GM11168 (cell line): ENCODE data around the gene TSKU.
"Not testable (repeated sequence)": the region's sequence is repeated elsewhere in the genome, so short reads cannot be mapped to it uniquely, and the experiment has no call there.

ENCODE experiments used
- in situ Hi-C: fragments of 300-500 bp; cut with MboI; formaldehyde crosslinking; loops from one replicate; pipeline ENCODE4 v1.12.0; 2022; ENCODE audit warnings: low sequenced_read_pairs; ENCODE audit not compliant: unreplicated experiment

Gene TSKU, protein sequence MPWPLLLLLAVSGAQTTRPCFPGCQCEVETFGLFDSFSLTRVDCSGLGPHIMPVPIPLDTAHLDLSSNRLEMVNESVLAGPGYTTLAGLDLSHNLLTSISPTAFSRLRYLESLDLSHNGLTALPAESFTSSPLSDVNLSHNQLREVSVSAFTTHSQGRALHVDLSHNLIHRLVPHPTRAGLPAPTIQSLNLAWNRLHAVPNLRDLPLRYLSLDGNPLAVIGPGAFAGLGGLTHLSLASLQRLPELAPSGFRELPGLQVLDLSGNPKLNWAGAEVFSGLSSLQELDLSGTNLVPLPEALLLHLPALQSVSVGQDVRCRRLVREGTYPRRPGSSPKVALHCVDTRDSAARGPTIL

DNA sequence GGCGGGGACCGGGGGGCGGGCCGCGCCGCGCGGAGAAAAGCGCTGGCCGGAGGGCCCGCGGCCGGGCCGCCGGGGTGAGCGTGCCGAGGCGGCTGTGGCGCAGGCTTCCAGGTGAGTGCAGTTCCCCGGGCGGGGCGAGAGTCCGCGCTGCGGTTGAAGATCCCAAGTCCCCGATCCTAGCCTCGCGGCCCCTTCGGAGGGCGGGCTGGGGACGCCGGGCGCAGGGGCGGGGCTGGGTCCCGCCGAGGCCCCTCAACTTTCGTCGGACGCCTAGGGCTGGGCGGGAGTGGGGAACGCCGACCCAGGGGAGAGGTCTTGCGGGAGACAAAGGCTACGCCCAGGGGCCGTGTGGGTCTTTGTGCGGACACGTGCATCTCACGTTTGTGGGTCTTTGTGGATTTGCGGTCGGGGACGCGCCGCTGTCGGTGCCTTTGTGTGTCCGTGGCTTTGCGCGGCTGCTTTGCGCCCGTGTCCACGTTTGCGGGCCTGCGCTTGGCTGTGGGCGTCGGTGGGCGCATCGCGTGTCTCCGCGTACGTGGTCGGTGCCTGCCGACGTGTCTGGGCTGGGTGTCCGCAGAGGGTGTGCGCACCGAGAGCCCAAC, at the start of gene TSKU:
TSS of gene TSKU (plus strand) at position 63 of the 602 bp plus-strand sequence. CDS start 12,261 bp downstream, outside the sequence.
- in situ Hi-C loops = no loop called here

DNA sequence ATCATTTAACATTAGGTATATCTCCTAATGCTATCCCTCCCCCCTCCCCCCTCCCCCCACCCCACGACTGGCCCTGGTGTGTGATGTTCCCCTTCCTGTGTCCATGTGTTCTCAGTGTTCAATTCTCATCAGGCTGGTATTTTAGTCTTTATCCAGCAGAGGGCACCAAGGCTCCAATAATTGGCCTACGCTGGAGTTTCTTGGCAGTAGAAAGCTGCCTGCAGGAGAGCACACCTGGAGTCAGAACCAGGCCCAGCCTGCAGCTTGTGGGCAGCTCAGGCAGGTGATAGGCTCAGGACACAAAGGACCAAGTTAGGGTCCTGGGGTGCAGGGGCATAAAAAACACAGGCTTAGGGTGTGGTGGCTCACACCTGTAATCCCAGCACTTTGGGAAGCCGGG, 49.2 kb upstream of the TSKU start:
- in situ Hi-C loops = not testable (repeated sequence)

DNA sequence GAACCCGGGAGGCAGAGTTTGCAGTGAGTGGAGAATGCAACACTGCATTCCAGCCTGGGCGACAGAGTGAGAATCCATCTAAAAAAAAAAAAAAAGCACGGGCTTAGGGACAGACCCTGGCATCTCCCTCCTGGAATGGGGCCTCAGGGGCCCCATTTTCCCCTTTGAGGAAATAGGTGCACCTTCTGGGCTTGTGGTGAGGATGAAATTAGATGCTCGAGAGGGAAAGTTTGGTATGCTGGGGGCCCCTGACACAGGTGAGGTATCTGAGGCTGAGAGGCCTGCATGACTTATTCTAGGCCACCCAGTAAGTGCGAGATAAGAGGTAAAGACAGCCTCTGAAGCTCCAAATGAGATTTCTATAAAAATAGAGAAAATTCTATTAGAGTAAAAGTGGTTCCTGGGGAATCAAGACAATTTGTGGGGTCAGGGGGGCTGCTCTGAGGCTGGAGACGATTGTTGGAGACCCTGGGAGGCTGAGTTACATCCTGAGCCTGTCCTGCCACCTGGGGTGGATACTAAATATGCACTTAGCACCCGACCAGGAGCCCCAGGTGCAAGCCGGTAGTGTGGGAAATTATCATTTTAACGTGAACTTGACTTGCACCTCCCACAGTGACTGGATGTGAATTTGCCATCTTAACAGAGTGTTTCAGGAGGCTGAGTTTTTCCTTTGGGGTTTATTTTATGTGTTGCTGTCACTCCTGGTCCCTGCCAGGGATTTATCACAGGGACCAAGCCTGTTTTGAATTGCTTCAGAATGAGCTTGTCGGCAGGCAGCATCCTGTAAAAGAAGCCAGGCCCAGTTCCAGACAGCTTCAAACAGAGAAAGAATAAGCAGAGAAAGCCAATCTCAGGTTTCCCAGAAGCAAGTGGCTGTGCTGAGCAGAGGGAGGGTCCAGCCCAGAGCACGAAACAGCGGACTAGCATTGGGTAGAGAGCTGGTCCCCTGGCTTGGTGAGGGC, 48.4 kb upstream of the TSKU start:
- in situ Hi-C loops = no loop called here

DNA sequence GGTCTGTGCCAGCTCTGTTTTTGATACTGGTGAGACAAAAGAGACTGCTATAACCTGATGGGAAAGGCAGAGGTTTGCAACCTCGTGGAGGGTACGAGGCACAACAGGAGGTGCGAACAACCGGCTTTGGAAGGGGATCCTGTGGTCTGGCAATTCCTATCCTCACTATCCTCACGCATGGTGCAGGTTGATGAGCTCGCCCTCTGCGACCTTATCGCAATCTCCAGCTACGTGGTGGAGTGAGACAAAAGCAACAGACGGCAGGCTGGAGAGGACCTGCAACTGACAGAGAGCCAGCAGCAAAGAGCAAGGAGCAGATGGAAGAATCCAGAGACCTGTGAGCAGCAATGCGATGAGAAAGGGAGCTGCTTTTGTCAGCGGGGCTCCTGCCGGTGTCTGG, 47.3 kb upstream of the TSKU start:
- in situ Hi-C loops = no loop called here

DNA sequence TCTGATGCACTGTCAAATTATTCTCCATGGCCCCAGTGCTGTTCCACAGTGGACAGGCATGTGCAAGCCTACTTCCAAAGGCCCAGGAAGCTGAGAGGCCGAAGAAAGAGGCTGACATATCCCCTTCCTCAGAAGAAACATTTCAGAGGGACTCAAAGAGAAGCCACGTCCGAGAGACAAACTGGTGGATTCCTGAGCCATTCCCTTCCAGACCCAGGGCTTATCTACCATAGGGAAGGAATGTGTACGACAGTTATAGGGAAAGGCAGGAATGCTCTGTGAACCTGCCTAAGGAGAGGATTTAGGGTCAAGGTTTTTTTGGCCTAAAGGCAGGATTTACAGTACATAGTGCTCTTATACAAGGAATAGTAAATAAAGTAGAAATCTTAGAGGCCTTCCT, 46.9 kb upstream of the TSKU start:
- in situ Hi-C loops = no loop called here

DNA sequence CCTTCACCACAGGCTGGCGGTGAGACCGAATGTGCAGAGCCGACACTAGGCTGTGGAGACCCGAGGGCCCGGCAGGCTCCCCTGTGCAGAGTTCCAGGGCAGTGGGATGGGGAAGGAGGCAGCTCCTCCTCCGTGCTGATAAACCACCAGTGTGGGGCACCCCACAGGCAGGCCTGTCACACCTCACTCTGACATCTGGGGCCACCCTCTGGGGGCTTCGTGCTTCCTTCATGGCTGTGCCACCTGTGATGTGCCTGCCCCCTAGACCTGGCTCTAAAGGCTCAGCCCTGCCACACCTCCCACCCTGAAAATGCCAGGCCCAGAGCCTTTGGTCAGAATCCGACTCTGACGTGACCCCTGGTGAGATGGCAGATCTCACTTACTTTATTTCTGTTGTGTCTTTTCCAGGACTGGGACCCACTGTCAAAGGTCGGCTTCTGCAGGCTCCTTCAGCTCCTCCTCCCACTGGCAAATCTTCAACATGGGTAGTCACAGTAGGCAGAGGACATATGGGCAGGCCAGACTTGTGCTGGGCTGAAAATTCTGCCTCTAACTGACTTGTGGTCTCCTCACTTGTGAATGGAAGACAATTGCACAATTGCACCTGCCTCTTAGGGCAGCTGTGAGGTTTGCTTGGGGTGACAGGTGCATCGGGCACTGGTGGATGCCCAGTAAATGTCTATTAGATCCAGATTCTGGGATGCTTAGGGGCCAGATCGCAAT, 46.2 kb upstream of the TSKU start:
- in situ Hi-C loops = no loop called here

DNA sequence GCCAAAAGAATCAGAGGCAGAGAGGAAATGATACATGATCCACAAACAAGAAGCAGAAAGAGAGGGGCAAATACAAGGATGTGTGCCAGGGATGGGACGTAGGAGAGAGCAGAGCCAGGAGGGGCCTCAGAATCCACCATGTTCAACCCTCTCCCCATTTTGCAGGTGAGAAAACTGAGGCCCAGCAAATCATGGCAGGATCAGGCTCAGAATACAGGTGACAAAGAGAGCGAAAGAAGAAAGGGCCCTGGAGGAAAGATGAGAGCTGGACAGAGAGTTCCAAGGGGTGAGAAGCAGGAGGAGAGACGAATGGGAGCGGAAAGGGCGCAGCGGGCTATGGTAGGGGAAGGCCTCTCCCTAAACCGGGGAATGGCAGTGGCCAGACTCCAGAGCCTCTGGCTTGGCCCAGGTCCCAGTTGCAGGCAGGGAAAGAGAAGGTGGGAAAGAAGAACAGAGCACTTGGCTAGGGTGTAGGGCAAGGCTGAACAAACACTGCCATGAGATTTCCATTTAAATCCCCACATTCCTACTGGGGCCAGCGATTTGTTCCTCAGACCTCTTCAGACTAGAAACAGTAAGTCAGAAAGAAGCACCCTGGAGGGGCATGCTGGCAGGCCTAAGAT, 44.4 kb upstream of the TSKU start:
- in situ Hi-C loops = no loop called here

DNA sequence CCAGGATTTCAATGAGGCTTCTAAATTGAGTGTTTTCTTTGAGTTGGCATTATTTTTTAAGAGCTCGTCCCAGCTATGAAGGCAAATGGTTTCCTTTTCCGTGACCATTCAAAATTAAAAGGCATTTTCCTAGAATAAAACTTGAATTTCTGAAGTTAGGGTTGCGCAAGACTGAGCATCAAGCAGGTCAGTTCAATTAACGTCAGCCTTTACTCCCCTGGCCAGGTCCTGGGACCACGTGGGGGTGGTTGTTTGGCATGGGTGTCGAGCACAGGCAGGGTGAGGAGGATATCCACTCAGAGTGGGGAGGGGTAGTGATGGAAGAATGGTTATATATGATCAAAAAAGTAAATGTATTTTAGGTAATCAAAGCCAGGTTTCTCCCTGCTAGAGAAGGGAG, 43.4 kb upstream of the TSKU start:
- in situ Hi-C loops = loop anchor here (10.0 kb wide), 1 partner anchor 55 kb away; no protein-coding TSS in a partner anchor

DNA sequence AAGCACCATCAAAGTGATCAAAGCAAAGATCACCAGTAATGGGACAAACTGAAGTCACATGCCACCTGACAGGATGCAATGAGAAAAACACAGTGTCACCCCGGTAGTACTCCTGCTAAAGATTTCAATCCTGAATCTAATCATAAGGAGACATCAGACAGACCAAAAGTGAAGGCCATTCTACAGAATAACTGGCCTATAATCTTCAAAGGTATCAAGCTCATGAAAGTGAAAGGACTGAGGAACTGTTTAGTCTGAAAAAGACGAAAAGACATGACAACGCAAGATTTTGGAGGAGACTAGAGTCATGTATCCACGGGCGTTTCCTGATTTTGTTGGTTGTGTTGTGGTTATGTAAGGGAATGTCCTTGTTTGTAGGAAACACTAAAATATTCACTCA, 42.4 kb upstream of the TSKU start:
- in situ Hi-C loops = loop anchor here (10.0 kb wide), 1 partner anchor 54 kb away; no protein-coding TSS in a partner anchor

DNA sequence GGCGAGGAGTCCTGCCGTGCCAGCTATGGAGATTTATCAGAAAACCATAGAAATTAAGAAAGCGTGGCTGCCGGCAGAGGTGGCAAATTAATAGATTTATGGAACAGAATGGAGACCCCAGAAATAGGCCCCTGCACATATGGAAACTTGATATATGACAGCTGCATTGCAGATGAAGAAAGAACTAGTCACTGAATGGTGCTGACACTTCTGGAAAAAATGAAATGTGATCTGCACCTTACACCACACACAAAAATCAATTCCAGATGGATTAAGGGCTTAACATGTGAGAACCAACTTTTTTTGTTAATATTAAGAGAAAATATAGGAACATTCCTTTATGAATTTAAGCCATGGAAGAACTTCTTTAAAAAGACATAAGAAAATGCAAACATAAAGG, 40.3 kb upstream of the TSKU start:
- in situ Hi-C loops = loop anchor here (10.0 kb wide), 1 partner anchor 52 kb away; no protein-coding TSS in a partner anchor

DNA sequence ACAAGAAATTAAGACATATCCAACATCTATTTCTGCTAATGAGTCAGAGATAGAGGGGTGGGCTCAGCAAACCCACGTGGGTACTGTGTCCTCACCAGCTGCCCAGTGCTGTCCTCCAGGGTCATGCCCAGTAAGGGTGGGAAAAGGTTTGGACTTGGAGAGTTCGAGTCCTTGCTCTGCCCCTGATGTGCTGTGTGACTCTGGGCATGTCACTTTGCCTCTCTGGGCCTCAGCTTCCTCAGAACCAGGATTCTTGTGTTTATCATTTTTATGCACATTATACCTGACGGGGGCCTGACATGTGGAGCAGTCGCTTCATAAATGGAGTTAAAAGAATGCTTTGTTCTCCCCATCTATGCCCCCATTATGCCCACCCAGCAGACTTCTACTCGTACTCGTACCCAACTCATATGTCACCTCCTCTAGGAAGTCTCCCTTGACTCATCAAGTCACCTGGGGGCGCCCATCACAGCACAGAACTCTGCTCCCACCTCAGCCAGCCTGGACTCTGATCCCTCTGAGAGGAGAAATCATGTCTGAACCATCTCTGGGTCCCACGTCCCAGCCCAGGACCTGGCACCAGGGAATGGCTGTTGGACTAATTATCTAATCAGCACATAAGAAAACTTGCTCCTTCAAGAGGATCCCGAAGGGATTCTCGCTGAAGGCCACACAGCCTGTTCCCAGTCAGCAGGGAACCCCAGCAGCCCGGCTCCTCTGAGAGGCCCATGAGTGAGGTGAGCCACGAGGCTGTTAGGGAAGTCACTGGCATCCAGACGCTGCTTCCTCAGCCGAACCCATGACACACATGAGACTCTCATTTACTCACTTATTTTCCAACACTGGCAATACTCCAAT, 38.7 kb upstream of the TSKU start:
- in situ Hi-C loops = loop anchor here (10.0 kb wide), 1 partner anchor 50 kb away; no protein-coding TSS in a partner anchor

DNA sequence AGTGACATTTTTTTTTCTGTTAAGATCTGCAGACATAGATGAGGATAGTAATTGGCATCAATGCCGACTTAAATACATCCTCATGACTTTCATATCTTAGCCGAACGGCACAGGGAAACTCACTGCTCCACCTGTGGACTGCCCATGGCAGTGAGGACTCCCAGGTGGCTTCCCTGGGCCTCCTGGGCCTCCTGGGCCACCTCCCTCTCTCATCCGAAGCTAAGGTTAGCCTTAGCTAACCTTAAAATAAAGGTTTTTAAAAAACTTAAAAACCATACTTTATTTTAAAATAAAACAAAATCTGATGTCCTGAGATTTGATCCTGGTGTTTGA, 38.1 kb upstream of the TSKU start:
- in situ Hi-C loops = loop anchor here (10.0 kb wide), 1 partner anchor 50 kb away; no protein-coding TSS in a partner anchor

DNA sequence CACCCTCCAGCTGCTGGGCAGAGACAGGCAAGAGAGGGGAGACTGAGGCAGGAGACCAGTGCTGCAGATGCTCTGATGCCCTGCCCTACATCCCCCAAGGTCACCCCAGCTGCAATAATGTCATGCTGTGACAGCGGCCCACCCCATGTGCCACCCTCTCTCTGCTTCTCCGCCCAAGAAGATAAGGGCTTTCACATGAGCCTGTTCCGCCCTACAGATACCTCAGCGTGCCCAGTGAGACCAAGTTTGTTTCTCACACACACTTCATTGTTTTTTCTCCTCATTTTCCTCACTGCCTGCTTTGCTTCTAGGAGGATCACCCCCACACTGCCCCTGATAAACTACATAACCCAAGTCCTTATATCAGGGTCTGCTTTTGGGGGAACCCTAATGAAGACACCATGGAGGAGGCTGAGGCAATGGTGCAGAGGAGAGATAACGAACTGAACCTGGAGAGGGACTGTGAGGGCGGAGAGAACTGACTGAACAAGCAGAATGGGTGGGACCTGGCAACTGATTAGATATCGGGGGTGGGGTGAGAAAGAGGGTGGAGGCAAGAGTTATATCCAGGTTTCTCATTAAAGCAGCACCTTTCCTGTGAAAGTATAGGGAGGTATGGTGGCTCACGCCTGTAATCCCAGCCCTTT, 37.5 kb upstream of the TSKU start:
- in situ Hi-C loops = loop anchor here (10.0 kb wide), 1 partner anchor 49 kb away; no protein-coding TSS in a partner anchor

DNA sequence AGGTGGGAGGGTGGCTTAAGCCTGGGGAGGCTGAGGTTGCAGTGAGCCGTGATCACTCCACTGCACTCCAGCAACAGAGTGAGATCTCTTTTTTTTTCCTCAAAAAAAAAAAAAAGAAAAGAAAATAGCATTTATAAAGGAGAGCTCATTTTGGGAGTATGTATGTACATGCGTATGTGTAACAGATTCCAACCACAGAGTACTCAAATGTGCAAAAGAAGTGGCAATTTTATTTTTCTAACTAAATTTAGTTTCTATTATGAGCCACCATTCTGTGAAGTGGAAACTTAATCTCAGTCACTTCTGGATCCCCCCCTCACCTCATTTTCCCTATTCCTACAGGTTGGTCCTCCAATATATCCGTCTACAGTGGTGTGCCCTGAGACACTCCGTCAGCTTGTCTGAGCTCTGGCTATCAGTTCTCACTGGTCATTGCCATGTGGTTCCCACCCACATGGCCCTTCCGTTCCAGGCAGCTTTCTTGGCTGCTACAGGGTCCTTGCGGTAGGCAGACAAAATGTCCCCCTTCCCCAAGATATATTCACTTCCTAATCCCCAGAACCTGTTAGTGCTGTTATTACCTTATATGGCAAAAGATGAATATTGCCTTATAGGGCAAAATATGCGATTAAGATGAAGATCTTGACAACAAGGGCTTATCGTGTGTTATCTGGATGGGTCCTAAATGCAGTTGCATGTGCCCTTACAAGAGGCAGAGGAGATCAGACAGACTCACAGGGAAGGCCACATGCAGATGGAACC, 35.8 kb upstream of the TSKU start:
- in situ Hi-C loops = loop anchor here (10.0 kb wide), 1 partner anchor 47 kb away; no protein-coding TSS in a partner anchor

DNA sequence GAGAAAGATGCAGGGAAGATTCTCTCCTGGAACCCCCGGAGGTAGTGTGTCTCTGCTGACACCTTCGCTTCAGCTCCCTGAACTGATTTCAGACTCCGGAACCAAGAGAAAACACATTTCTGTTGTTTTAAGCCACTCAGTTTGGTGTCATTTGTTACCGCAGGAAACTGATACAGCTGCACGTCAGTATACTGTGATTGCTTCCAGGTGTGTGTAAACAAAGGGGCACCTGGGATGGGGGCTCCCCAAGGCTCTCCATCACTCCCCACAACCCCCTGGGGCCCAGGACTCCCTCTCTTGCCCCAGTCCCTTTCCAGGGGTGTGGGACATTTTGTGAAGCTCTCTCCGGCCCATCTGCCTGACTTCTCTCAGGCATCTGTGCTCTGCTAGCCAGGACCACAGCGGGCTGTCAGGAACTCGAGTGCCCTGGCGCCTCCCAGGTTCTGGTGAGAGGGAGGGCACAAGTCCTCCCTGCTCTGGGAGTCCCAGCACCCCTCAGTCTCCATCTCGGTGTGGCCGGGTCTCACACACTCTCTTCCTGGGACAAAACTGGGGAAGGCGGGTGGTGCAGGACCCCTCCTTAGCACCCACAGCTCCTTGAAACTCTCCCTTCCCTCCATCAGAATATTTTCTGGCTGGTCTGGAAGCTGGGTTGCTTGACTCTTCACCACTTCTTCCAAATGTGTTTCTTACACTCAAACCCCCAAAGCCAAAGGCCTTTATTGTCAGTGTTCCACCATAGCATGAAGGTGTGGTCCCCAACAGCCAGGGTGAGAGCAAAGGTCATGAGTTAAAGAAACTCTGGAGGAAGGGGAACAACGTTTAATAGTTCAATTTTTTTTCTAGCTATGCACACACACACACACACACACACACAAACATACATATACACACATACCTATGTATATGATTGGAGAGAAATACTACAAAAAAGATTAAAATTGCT, 35.0 kb upstream of the TSKU start:
- in situ Hi-C loops = loop anchor here (10.0 kb wide), 1 partner anchor 47 kb away; no protein-coding TSS in a partner anchor

DNA sequence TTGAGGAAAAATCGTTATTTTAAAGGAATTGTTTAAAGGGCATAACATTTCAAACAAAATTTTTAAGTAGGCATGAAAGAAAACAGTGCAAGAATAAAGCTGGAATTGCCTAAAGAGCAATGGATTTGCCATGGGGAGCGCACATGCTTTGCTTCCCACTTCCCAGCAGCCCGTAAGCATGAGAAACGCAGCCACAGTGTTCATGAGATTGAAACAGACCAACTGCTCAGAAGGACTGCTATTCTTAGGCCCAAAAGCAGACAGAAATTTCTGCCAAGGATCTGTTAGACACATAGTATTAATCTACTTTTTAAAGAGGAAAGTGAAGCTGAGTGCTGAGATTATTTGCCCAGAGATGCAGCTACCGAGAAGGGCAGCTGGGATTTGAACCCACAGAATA, 34.2 kb upstream of the TSKU start:
- in situ Hi-C loops = loop anchor here (10.0 kb wide), 1 partner anchor 46 kb away; no protein-coding TSS in a partner anchor
